HG03460 (cell line): ENCODE measurements around the gene LRWD1.
A peak's percentile ranks its signal among the peaks of the same experiment; 100 is the strongest.
"Not testable (repeated sequence)": the region's sequence is repeated elsewhere in the genome, so short reads cannot be mapped to it uniquely, and the experiment has no call there.

Experiments used
- ATAC-seq: cut with Tn5 transposase; IDR thresholded peaks from one replicate; pipeline ENCODE4 v1.9.1; 2021; ENCODE audit not compliant: unreplicated experiment

Gene LRWD1

DNA sequence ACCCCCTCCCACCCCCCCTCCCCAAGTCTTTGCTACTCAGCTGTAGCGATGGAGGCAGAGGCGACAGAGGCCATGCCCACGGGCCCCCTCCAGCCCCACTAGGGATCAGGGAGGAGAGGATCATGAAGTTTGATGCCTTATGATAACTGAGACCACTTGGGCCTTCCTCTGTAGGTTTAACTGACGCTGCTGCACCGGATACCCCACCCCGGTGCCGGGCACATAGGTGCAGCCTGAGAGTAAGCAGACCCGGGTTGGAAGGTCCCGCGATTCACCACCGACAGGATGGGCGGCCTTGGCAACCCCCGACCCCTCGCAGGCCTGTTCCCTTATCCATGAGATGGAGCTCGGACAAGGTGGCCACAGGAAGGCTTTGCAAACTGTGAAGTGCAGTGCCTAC is 29.2 kb downstream of the LRWD1 start:
- peak; percentile 17 for ATAC-seq

DNA sequence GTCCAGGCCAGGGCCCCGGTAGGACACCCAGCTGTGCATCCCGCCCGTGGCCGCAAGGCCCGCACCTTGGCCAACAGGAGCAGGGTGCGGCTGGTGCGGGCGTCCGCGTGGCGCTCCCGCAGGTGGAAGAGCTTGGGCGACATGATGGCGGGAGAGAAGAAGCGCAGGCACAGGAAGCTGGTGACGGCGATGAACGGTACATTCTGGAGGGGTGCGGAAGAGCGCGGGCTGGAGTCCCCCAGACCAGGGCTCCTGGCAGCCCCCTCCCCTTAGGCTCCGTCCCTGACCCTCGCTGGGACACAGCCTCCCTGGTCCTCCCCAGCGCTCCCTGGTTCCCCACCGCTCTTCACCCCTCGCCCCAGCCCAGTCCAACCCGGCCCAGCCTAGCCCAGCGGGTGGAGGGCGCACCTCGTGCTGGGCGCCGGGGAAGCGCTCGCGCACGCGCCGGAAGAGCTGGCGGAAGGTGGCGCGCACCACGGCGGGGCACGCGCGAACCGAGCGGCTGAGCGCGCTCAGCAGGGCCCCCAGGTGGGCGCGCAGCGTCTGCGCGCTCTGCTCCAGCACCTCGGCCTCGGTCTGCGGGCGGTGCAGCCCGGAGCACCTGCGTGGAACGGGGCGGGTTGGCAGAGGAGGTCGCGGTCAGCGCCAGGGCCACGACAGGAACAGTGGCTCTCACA is 29.8 kb downstream of the LRWD1 start:
- ATAC-seq: peak; percentile 63

DNA sequence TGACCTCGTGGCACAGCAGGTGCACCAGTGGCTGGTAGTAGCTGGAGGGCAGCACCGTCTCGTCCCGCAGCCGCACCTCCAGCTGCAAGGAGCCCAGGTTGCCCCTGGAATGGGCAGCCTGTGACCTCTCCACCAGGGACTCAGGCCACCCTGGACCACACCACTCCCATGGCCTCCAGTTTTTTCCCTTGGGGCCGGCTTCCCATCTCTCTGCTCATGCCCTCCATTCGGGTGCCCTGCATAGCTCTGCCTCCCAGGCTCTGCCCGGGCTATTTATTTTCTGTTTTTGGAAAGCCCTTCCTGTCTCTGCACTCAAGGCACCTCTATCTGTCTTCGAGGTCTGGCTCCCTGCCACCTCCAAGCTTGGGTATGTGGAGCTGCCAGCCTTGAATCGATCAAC is 32.1 kb downstream of the LRWD1 start:
- not testable (repeated sequence) for ATAC-seq

DNA sequence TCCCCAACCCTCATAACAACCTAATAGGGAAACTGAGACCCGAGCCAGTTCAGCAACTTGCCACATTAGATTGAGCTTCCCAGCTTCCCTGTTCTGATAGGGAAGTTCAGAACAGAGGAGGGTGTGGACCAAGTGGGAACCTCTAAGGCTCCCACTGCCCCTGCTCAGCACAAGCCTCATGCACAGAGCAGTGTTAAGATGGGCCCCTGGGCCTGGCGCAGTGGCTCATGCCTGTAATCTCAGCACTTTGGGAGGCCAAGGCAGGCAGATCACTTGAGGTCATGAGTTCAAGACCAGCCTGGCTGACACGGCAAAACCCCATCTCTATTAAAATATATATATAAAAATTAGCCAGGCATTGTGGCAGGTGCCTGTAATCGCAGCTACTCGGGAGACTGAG is 32.5 kb downstream of the LRWD1 start:
- ATAC-seq: not testable (repeated sequence)

DNA sequence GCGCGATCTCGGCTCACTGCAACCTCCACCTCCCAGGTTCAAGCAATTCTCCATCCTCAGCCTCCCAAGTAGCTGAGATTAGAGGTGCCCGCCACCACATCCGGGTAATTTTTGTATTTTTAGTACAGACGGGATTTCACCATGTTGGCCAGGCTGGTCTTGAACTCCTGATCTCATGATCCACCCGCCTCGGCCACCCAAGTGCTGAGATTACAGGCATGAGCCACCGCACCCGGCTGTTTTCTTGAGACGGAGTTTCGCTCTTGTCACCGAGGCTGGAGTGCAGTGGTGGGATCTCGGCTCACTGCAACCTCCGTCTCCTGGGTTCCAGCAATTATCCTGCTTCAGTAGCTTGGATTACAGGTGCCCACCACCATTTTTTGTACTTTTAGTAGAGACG is 33.5 kb downstream of the LRWD1 start:
- ATAC-seq: not testable (repeated sequence)

DNA sequence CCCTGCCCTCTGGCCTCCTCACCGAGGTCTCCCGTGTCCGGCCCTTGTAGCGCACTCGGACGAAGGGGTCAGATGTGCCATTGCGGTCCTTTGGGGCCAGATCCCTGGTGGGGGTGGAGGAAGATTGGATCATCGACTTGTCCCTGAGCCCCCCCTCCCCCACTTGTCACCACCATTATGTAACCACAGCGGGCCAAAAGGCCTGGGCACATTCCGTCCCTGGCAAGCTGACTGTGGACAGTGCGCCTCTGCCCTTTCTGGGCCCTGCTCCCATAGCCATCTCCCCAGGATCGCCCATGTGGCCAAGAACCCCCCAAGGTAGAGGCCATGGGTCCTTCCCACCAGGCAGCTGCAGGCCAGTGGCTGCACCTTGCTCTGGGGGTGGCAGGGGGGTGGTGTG is 38.4 kb downstream of the LRWD1 start:
- not testable (repeated sequence) for ATAC-seq

DNA sequence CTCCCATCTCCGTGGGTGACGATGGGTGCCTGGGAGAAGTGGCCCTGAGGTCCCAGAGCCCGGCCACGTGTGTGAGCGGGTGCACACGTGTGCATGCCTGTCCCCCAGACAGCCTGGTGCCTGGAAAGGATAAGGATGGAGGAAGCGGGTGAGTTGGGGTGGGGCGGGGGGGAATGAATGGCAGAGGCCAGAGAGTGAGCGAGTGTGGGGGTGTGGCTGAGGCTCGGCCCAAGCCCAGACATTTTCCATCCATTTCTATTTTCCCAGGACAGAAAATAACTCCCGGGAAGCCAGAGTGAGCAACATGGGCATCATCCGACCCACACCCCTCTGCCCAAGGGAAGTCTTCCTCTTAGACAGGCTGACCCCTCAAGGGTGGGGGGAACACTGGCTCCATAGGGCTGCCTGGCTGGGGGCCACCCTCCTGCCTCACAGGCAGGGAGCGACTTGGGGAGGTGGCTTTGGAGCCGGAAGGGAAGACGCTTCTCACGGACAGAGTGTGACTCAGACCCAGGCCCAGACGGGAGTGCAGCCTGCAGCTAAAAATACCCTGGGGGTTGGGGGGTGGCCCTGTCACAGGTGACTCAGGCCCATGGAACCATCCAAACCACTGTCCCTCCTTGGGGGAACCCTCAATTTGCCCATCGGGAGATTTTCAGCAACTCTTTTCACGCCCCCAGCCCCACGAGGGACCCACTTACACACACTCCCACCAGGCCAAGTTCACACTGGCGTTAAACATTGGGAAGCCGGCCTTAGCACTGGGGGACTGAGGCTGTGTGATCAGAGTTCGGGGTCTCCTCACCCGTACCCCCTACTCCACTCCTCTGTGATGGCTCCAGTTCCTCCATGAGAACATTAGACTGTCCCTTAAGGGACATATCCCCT is 40.8 kb downstream of the LRWD1 start:
- ATAC-seq: not testable (repeated sequence)

DNA sequence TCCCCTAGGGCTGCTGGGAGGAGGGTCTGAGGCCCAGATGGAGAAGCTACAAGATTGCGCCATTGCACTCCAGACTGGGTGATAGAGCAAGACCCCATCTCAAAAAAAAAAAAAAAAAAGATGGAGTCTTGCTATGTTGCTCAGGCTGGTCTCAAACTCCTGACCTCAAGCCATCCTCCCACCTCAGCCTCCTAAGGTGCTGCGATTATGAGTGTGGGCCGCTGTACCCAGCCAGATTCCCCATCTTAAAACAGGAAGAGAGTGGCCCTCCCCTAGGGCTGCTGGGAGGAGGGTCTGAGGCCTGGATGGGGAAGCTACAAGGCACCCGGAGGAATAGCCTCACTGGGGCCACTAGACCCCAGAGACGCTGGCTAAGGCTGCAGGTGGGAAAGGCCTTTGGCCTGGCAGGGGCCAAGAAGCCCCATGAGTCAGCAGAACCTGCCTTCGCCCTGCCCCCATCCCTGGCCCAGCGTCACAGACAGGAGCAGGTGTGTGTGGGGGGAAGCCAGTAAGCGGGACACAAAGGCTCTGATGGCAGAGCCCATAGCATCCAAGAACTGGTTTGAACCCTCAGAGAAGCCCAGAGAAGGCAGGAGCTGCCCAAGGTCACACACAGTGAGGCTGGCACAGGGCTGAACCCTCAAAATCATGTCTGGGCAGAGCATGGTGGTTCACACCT is 42.8 kb downstream of the LRWD1 start:
- not testable (repeated sequence) for ATAC-seq

DNA sequence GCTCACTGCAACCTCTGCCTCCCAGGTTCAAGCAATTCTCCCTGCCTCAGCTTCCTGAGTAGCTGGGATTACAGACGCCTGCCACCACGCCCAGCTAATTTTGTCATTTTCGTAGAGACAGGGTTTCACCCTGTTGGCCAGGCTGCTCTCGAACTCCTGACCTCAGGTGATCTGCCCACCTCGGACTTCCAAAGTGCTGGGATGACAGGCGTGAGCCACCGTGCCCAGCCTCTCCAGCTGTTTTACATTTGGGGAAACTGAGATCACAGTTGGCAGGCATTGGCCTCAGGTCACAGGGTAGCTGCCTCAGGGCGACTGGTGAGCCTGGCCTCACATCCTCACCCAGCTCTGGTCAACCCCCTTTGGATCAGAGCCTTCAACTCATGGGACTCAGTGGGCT is 45.8 kb downstream of the LRWD1 start:
- ATAC-seq: not testable (repeated sequence)

DNA sequence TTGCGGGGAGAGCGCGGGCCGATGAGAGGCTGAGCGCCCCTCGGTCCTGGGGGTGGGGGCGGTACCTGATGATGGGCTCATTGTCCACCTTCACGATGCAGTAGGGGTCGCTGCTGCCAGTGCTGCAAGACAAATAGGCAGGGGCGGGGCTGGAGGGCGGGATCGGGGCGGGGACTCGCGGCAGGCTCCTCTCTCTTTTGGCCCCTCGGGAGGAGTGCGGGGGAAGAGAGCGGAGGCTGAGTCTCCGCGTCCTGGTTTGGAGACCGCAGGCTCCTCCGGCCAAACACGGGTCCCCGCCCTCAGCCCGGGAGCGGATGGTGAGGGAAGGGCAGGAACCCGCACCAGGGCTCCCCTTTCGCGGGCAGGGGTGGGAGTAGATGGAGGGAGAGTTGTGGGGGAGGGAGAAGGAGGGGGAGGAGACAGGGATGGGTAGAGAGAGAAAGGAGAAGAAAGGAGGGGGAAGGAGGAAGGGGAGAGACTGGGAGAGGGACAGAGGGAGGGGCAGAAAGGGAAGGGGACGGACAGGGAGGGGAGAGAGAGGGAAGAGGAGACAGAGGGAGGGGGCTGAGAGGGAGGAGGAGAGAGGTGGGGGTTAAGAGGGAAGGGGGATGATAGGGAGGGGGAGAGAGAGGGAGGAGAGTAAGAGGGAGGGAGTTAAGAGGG is 47.2 kb downstream of the LRWD1 start:
- peak; percentile 37 for ATAC-seq

DNA sequence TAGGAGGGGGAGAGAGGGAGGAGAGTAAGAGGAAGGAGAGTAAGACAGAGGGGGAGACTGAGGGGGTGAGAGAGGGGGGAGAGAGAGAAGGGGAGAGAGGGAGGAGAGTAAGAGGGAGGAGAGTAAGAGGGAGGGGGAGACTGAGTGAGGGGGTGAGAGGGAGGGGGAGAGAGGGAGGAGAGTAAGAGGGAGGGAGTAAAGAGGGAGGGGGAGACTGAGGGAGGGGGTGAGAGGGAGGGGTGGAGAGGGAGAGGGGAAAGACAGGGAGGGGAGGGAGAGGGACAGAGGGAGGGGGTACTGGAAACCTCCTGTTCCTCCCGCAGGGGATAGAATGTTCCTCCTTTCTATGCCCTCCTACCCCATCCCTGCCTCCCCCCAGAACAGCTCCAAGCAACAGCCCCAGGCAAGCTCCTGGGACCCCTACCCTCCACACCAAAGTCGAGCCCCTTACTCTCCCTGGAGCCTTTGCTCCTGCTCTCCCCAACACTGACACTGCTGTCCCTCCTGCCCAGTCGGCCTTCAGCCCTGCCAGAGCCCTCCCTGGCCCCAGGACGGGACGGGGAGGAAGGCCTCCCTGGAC is 47.9 kb downstream of the LRWD1 start:
- not testable (repeated sequence) for ATAC-seq

DNA sequence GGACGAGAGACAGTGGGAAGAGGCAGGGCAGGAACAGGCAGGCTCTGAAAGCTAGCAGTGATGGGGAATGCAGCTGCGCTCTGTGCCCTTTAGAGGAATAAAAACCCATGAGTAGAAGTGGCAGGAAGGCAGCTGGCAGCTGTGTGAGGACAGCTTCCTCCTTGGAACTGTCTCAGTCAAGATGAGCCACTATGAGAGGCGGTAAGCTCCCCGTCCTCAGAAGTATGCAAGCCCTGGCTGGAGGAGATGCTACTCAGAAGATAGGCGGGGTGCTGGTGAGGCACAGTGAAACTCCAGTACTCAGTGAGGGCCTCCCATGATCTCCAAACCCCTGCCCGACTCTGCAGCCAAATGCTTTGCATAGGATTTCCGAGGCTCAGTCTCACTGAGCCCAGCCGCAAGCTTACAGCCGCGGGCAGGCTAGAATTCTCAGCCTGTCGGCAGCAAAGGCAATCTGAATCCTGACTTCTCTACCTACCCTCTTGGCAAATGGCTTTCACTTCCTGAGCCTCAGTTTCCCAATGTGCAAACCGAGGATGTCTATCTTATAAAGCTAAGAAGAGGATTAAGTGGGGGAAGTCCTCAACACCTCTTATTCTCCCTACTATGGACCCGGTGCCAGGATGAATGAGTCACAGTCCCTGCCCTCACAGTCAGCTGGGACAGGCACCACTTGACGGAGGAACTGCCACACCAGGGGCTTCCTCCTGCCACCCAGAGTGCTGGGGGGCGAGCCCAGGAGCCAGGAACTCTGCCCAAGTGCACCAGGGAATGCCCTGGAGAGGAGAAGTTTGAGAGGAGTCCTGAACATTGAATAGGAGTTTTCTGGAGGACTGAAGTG is 50.3 kb downstream of the LRWD1 start:
- peak; percentile 67 for ATAC-seq

DNA sequence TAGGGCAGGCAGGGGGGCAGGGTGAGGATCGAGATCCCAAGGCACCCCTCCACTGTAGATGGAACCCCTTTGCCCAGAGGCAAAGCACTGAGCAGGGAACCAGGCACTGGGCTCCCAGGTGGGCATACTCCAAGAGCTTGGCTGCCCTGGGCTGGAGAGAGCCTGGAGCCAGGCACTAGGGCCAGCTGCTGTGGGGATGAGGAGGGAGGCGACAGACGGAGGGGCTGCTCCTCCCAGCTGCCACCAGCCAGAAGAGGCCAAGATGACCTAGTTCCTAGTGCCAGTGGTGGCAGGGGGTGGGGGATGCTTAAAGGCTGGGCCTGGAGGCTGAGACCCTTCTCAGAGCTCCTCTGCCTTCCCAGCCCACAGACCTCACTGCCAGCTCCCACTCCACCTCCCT is 51.1 kb downstream of the LRWD1 start:
- ATAC-seq: not testable (repeated sequence)

DNA sequence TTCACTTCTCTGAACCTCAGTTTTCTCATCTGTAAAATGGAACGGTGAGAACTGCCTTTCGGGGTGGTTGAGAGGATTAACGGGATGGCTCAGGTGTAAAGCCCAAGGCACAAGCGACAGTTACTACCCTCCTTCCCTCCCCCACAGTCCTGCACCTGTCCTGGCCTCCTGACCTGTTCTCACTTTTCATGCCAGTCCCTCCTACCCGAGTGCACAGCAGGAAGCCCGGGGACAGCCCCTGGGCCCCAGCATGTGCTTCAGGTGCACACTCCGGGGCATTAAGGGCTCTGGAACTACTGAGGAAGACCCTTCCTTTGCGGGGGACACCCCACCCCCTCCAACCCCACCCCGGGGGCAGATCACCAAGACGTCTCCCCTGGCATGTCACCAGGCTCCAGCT is 52.2 kb downstream of the LRWD1 start:
- ATAC-seq: not testable (repeated sequence)

DNA sequence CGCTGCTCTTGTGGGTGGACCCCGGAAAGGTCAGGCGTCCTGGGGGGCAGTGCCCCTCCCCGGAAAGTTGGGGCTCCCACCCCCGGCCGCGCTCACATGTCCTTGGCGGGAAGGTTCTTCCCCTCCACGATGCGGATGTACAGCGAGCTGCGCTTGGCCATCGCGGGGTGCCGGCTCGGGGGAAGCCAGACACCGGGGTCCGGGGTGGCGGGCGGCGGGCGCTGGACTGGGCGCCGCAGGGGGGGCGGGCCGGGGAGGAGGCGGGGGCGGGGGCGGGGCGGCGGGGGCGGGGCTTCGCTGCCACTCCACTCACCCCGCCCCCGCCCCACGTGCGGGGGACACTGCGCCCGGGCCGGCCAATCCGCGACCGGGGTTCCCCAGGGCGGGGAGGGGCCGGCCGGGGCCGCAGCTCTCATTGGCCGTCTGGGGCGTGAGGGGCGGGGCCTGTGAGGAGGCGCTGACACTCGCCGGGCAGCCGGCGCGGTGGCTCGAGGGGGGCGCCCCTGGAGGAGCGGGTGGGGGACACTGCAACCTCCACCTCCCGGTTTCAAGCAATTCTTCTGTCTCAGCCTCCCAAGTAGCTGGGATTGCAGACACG is 52.9 kb downstream of the LRWD1 start, which contains the start of gene RASA4B:
Gene RASA4B (minus strand): TSS at position 228 of the 598 bp plus-strand sequence. CDS start 67 bp downstream, at position 161.
- peak; percentile 59 for ATAC-seq

DNA sequence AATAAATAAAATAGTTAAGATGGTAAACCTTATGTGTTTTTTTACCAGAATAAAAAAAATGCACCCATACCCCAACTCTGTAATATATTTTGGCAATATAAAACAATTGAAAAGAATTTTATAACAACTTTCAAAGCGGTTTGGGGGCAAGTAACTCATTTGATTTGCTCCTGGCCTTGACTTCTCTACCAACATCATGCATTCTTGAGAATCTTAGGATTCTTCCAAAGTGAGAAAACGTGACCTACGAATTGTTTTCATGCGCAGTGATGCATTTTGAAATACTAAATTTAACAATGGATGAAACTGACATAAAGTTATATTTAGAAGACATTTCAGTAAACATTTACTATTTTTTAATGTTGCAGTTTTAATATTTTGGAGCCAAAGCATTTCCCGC is 56.0 kb downstream of the LRWD1 start:
- not testable (repeated sequence) for ATAC-seq
